ENCODE measurements around the gene HLA-DQA2. TPM values are rescaled to one million over a fixed set of nuclear protein-coding genes. Genes with fewer than 3 reads are reported as not detected.

The HLA-DQA2 gene
- total RNA-seq, 1 donor from 2014 or later: not detected

DNA sequence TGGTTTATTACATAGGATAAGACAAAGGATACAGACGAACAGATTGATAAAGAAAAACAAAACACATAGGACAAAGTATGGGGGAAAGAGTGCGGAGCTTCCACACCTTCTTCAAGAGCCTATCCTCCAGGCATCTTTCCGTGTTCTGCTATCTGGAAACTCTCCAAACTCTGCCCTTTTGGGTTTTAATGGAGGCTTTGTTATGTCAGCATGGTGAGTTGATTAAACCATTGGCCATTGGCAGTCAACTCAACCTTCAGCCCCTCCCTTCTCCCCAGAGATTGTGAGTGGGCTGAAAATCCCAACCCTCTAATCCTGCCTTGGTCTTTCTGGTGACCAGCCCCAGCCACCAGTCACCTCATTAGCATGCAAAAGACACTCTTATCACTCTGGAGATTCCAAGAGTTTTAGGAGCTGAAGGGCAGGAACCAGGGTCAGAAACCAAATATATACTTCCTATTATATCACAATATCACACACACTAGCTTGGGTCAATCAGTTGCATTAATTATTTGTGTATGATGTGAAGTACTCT lies 51.8 kb downstream of the HLA-DQA2 start:
- H3K4me1 ChIP-seq (ENCODE audit: insufficient read depth, low read length): no peaks in the 10 kb centered on the region
- H3K27me3 Mint-ChIP-seq (ENCODE audit: low read depth, unreplicated experiment): peaks cover 31% of the 10 kb centered on the region
- FAIRE-seq (no peak), DNase-seq (ENCODE audit: low read depth) (no peak)
- H4K20me1 ChIP-seq (ENCODE audit: insufficient read depth, low read length): no peaks in the 10 kb centered on the region
- H3K27me3 ChIP-seq (ENCODE audit: insufficient read depth, low read length): peaks cover 36% of the 10 kb centered on the region
- H3K27ac Mint-ChIP-seq (ENCODE audit: unreplicated experiment): no peak overlapping the region
- no peak overlapping the region for H3K27ac ChIP-seq (ENCODE audit: low read depth, low read length)
- H3K9ac ChIP-seq (ENCODE audit: low read length): no peak overlapping the region
- no peaks in the 10 kb centered on the region for H3K79me2 ChIP-seq (ENCODE audit: insufficient read depth, low read length)
- no peak overlapping the region for H3K4me3 Mint-ChIP-seq (ENCODE audit: unreplicated experiment)
- no peak overlapping the region for H2AFZ ChIP-seq (ENCODE audit: low read depth, low read length)
- no peak overlapping the region for H3K4me2 ChIP-seq (ENCODE audit: low read length)
- H3K9me3 Mint-ChIP-seq (ENCODE audit: unreplicated experiment): peaks cover 2% of the 10 kb centered on the region
- no peak for TF ChIP-seq EZH2 (IDR thresholded peaks at IDR 0.05; ENCODE audit: insufficient read depth, low read length)
- TF ChIP-seq, protein P1, sequence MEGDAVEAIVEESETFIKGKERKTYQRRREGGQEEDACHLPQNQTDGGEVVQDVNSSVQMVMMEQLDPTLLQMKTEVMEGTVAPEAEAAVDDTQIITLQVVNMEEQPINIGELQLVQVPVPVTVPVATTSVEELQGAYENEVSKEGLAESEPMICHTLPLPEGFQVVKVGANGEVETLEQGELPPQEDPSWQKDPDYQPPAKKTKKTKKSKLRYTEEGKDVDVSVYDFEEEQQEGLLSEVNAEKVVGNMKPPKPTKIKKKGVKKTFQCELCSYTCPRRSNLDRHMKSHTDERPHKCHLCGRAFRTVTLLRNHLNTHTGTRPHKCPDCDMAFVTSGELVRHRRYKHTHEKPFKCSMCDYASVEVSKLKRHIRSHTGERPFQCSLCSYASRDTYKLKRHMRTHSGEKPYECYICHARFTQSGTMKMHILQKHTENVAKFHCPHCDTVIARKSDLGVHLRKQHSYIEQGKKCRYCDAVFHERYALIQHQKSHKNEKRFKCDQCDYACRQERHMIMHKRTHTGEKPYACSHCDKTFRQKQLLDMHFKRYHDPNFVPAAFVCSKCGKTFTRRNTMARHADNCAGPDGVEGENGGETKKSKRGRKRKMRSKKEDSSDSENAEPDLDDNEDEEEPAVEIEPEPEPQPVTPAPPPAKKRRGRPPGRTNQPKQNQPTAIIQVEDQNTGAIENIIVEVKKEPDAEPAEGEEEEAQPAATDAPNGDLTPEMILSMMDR (IDR thresholded peaks at IDR 0.05; ENCODE audit: insufficient read depth, low read depth, low read length): no peak
- no peaks in the 10 kb centered on the region for H3K9me3 ChIP-seq (ENCODE audit: insufficient read depth, low read depth, low read length)
- H3K36me3 Mint-ChIP-seq (ENCODE audit: low read depth, unreplicated experiment): peaks cover 2% of the 10 kb centered on the region
- no peak overlapping the region for H3K4me3 ChIP-seq (ENCODE audit: insufficient read depth, low read depth, low read length)
- H3K4me1 Mint-ChIP-seq (ENCODE audit: low read depth, unreplicated experiment): peaks cover 11% of the 10 kb centered on the region
- H3K36me3 ChIP-seq (ENCODE audit: insufficient read depth, low read length): no peaks in the 10 kb centered on the region

DNA sequence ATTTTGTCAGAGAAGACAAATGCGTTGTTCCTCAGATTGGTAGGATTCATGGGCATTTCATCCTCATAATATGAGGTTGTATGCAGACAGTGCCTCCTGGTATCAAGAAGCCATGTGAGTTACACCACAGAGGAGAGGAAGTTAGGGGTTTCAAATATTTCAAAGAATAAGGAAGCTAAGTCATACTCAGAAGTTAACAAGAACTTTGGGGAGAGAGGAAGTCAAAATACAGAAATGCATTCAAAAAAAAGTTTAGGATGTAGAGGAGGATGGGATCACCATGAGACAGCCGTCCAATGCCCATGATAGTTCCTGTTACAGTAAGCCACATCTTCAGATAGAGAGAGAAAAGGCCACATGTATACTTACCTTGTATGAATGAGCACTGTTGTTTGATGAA lies 53.3 kb downstream of the HLA-DQA2 start:
- DNase-seq (ENCODE audit: low read depth): no peak
- Histone ChIP-seq H3K4me2 (ENCODE audit: low read length) (no peak overlapping the region), H3K79me2 (ENCODE audit: insufficient read depth, low read length) (no peaks in the 10 kb centered on the region), H3K9me3 (ENCODE audit: insufficient read depth, low read depth, low read length) (no peaks in the 10 kb centered on the region), H3K27ac (ENCODE audit: low read depth, low read length) (no peak overlapping the region), H2AFZ (ENCODE audit: low read depth, low read length) (no peak overlapping the region), H3K4me1 (ENCODE audit: insufficient read depth, low read length) (no peaks in the 10 kb centered on the region), H3K27me3 (ENCODE audit: insufficient read depth, low read length) (peaks cover 40% of the 10 kb centered on the region), H3K9ac (ENCODE audit: low read length) (no peak overlapping the region), H3K4me3 (ENCODE audit: insufficient read depth, low read depth, low read length) (no peak overlapping the region), H4K20me1 (ENCODE audit: insufficient read depth, low read length) (no peaks in the 10 kb centered on the region), H3K36me3 (ENCODE audit: insufficient read depth, low read length) (no peaks in the 10 kb centered on the region)
- Mint-ChIP-seq H3K27me3 (ENCODE audit: low read depth, unreplicated experiment) (peaks cover 31% of the 10 kb centered on the region), H3K9me3 (ENCODE audit: unreplicated experiment) (peaks cover 7% of the 10 kb centered on the region), H3K27ac (ENCODE audit: unreplicated experiment) (no peak overlapping the region), H3K4me1 (ENCODE audit: low read depth, unreplicated experiment) (peaks cover 11% of the 10 kb centered on the region), H3K4me3 (ENCODE audit: unreplicated experiment) (no peak overlapping the region), H3K36me3 (ENCODE audit: low read depth, unreplicated experiment) (peaks cover 2% of the 10 kb centered on the region)
- TF ChIP-seq, protein P1 (IDR thresholded peaks at IDR 0.05; ENCODE audit: insufficient read depth, low read depth, low read length): no peak
- no peak for TF ChIP-seq EZH2 (IDR thresholded peaks at IDR 0.05; ENCODE audit: insufficient read depth, low read length)
- no peak for FAIRE-seq

Small RNA genes lying within 50 kb of the gene (microRNA-seq; reads per million reads assigned to microRNA genes)
- gene MIR3135B: not detected

Other genes starting within 250 kb of the HLA-DQA2 start
- not detected in 2 replicates for gene HLA-DRB5, start 211.1 kb upstream of the HLA-DQA2 start, total RNA-seq
- 0.93 and 1.5 TPM in 2 replicates for gene HLA-DRB1, start 151.5 kb upstream of the HLA-DQA2 start, total RNA-seq
- gene HLA-DQA1, start 104.0 kb upstream of the HLA-DQA2 start, total RNA-seq: not detected in 2 replicates
- gene HLA-DQB1, start 74.7 kb upstream of the HLA-DQA2 start, total RNA-seq: 3.7 and 4.1 TPM in 2 replicates
- not detected in 2 replicates for gene HLA-DQB2, start 22.1 kb downstream of the HLA-DQA2 start, total RNA-seq
- 0.20 and 0.79 TPM in 2 replicates for gene HLA-DOB, start 75.6 kb downstream of the HLA-DQA2 start, total RNA-seq
- 118 and 121 TPM in 2 replicates for gene TAP2, start 97.3 kb downstream of the HLA-DQA2 start, total RNA-seq
- 45.5 and 57.5 TPM in 2 replicates for gene PSMB8, start 102.7 kb downstream of the HLA-DQA2 start, total RNA-seq
- 135 and 160 TPM in 2 replicates for gene TAP1, start 112.3 kb downstream of the HLA-DQA2 start, total RNA-seq
- gene PSMB9, start 112.8 kb downstream of the HLA-DQA2 start, total RNA-seq: 34.1 and 42.8 TPM in 2 replicates
- 0.11 and 0.24 TPM in 2 replicates for gene HLA-DMB, start 199.6 kb downstream of the HLA-DQA2 start, total RNA-seq
- 5.2 and 8.1 TPM in 2 replicates for gene HLA-DMA, start 211.7 kb downstream of the HLA-DQA2 start, total RNA-seq
- gene BRD2, start 227.2 kb downstream of the HLA-DQA2 start, total RNA-seq: 213 and 234 TPM in 2 replicates